Panc1 (cell line): Measurements from ENCODE around the gene CTSS. TPM values are rescaled to one million over a fixed set of nuclear protein-coding genes. Genes with fewer than 3 reads are reported as not detected.

Source experiments
- ATAC-seq: fragments of 200-7000 bp; cut with Tn5 transposase; 2 replicates; pipeline ENCODE4 v1.9.1; 2020; ENCODE audit warnings: mild to moderate bottlenecking, moderate library complexity
- BruUV-seq: library from RNA; stranded (reverse); fragments of 400-500 nt; replicated peaks from 2 replicates; lab custom pipeline; 2021; lab: Mats Ljungman, UMichigan
- CTCF ChIA-PET: fragments of 300-600 bp; sonication (Branson Sonifier 250); formaldehyde crosslinking; loops from one replicate; lab custom pipeline; 2022; ENCODE audit warnings: antibody characterized with exemption; lab: Charles Lee
- POLR2A ChIA-PET: fragments of 300-600 bp; sonication (Branson Sonifier 250); formaldehyde crosslinking; loops from one replicate; lab custom pipeline; 2022; ENCODE audit warnings: antibody characterized with exemption; lab: Charles Lee
- DNase-seq: peaks from one replicate; pipeline ENCODE4 v3.0.0-alpha.2; 2010; ENCODE audit warnings: low read depth, low spot score
- H3K27ac ChIP-seq: 2 replicates; pipeline ENCODE4 v1.5.1; 2011; ENCODE audit warnings: mild to moderate bottlenecking, low read length, inconsistent platforms
- H3K27me3 ChIP-seq: fragments of 200-500 bp; sonication (Bioruptor generic); 2 replicates; pipeline ENCODE4 v1.6.0; 2014; ENCODE audit warnings: low read length, inconsistent platforms; ENCODE audit not compliant: control insufficient read depth, insufficient read depth
- H3K36me3 ChIP-seq: fragments of 200-500 bp; sonication (Bioruptor generic); 2 replicates; pipeline ENCODE4 v1.5.1; 2014; ENCODE audit warnings: inconsistent platforms, mild to moderate bottlenecking, low read length, moderate library complexity; ENCODE audit not compliant: control insufficient read depth, insufficient read depth
- H3K4me1 ChIP-seq: 2 replicates; pipeline ENCODE4 v1.5.1; 2011; ENCODE audit warnings: inconsistent platforms, mild to moderate bottlenecking, low read length, moderate library complexity; ENCODE audit not compliant: control insufficient read depth, insufficient read depth
- H3K4me3 ChIP-seq, 2 experiments: 2 replicates each; pipeline ENCODE4 v1.5.1; 2011 to 2012; ENCODE audit warnings: low read depth in 2 of 2, low read length in 2 of 2, mild to moderate bottlenecking in 2 of 2, inconsistent platforms in 1 of 2, moderate library complexity in 1 of 2
- H3K9me3 ChIP-seq: fragments of 200-500 bp; sonication (Bioruptor generic); 2 replicates; pipeline ENCODE4 v1.5.1; 2014; ENCODE audit warnings: low read depth, mild to moderate bottlenecking, inconsistent platforms, low read length, moderate library complexity; ENCODE audit not compliant: control insufficient read depth, insufficient read depth
- CTCF ChIP-seq: fragments of 450-650 bp; IDR thresholded peaks from 2 replicates; pipeline ENCODE4 v1.5.1; 2017; ENCODE audit warnings: mild to moderate bottlenecking
- POLR2AphosphoS5 ChIP-seq: IDR thresholded peaks from 2 replicates; pipeline ENCODE4 v1.6.1; 2012; ENCODE audit warnings: mild to moderate bottlenecking, low read depth, low read length, moderate library complexity
- REST ChIP-seq, 2 experiments: IDR thresholded peaks; 2 replicates each; pipeline ENCODE4 v1.6.1; 2011 to 2012; ENCODE audit warnings: low read depth in 2 of 2, control low read depth in 1 of 2, low read length in 1 of 2, mild to moderate bottlenecking in 1 of 2, moderate library complexity in 1 of 2; ENCODE audit not compliant: insufficient read depth in 1 of 2
- SIN3A ChIP-seq: IDR thresholded peaks from 2 replicates; pipeline ENCODE4 v1.6.1; 2012; ENCODE audit warnings: low read depth, mild to moderate bottlenecking, low read length, moderate library complexity, borderline replicate concordance; ENCODE audit not compliant: insufficient read depth
- TCF7L2 ChIP-seq: IDR thresholded peaks from 2 replicates; pipeline ENCODE4 v1.6.1; 2011; ENCODE audit warnings: mild to moderate bottlenecking, low read depth, low read length, inconsistent platforms
- in situ Hi-C: cut with HindIII; loops from 2 replicates; pipeline ENCODE4 v1.10.0; 2016; ENCODE audit warnings: low sequenced_read_pairs, low pct_unique_long_range_greater_than_20kb
- intact Hi-C: fragments of 100-400 bp; cut with micrococcal nuclease; formaldehyde crosslinking; loops from one replicate; pipeline ENCODE4 v1.10.0; 2022; ENCODE audit not compliant: unreplicated experiment
- total RNA-seq: library from RNA; stranded (reverse); gene quantifications from one replicate; pipeline ENCODE4 v1.2.1, GENCODE V29; 2021; ENCODE audit not compliant: unreplicated experiment

The CTSS gene
- total RNA-seq, 1 experiment from 2014 or later, result 5.1 TPM

GRCh38 chr1:150799089-150799488 lies 33.5 kb upstream of the CTSS start:
- Histone ChIP-seq H3K4me3 (no peak overlapping the region), H3K27ac (no peak overlapping the region), H3K27me3 (no peaks in the 10 kb centered on the region), H3K4me1 (no peaks in the 10 kb centered on the region), H3K9me3 (no peaks in the 10 kb centered on the region), H3K36me3 (no peaks in the 10 kb centered on the region)
- POLR2A ChIA-PET, result no interaction called here
- CTCF ChIA-PET, result no interaction called here
- intact Hi-C loops (no loop called here), in situ Hi-C loops (no loop called here)
- TF ChIP-seq TCF7L2 (no peak), REST (IDR thresholded peaks at IDR 0.05; ENCODE audit: insufficient read depth in 1 of 2, low read depth in 2 of 2, low read length in 1 of 2) (no peak), CTCF (no peak), POLR2AphosphoS5 (no peak), SIN3A (no peak)
- ATAC-seq (no peak), DNase-seq (no peak)
- BruUV-seq, result no TSS peak

- H3K27ac ChIP-seq, result no peak overlapping the region
- no TSS peak for BruUV-seq
- no peaks in the 10 kb centered on the region for H3K36me3 ChIP-seq
- POLR2A ChIA-PET, result no interaction called here
- ATAC-seq (no peak), DNase-seq (no peak)
- no peak overlapping the region for H3K4me3 ChIP-seq
- in situ Hi-C loops (no loop called here), intact Hi-C loops (no loop called here)
- no peaks in the 10 kb centered on the region for H3K9me3 ChIP-seq
- CTCF ChIA-PET, result no interaction called here
- H3K27me3 ChIP-seq, result no peaks in the 10 kb centered on the region
- no peaks in the 10 kb centered on the region for H3K4me1 ChIP-seq
- TF ChIP-seq POLR2AphosphoS5 (no peak), TCF7L2 (no peak), SIN3A (no peak)
Observed at GRCh38 chr1:150798525-150798924, 32.9 kb upstream of the CTSS start.

GRCh38 chr1:150796374-150796773 lies 30.8 kb upstream of the CTSS start:
- DNase-seq (no peak), ATAC-seq (no peak)
- in situ Hi-C loops (no loop called here), intact Hi-C loops (no loop called here)
- Histone ChIP-seq H3K9me3 (no peaks in the 10 kb centered on the region), H3K27ac (no peak overlapping the region), H3K27me3 (no peaks in the 10 kb centered on the region), H3K4me1 (no peaks in the 10 kb centered on the region), H3K4me3 (no peak overlapping the region), H3K36me3 (no peaks in the 10 kb centered on the region)
- ChIA-PET CTCF (no interaction called here), POLR2A (no interaction called here)
- TF ChIP-seq CTCF (no peak), SIN3A (no peak), REST (IDR thresholded peaks at IDR 0.05; ENCODE audit: insufficient read depth in 1 of 2, low read depth in 2 of 2, low read length in 1 of 2) (no peak), POLR2AphosphoS5 (no peak), TCF7L2 (no peak)
- no TSS peak for BruUV-seq
